Measurements from ENCODE around the gene POC1A.

Gene POC1A

GRCh38 chr3:52080830-52081719, 73.1 kb downstream of the POC1A start:
- no peak for DNase-seq

- no peak for DNase-seq
Measured at GRCh38 chr3:52079958-52080357, 74.3 kb downstream of the POC1A start.

- DNase-seq: no peak
Measured at GRCh38 chr3:52078781-52079560, 75.3 kb downstream of the POC1A start.

GRCh38 chr3:52077925-52078324, 76.3 kb downstream of the POC1A start:
- DNase-seq: no peak

- DNase-seq: no peak
Measured at GRCh38 chr3:52076896-52077780, 77.1 kb downstream of the POC1A start.

- no peak for DNase-seq
Measured at GRCh38 chr3:52073490-52073889, 80.7 kb downstream of the POC1A start.

- no peak for DNase-seq
Measured at GRCh38 chr3:52072471-52072870, 81.8 kb downstream of the POC1A start.

GRCh38 chr3:52072020-52072419, 82.2 kb downstream of the POC1A start:
- DNase-seq: no peak

- no peak for DNase-seq
Measured at GRCh38 chr3:52070724-52071621, 83.2 kb downstream of the POC1A start.

GRCh38 chr3:52069855-52070254, 84.4 kb downstream of the POC1A start:
- no peak for DNase-seq

GRCh38 chr3:52069135-52069534, 85.1 kb downstream of the POC1A start:
- DNase-seq: no peak

- DNase-seq: no peak
Measured at GRCh38 chr3:52068730-52069129, 85.5 kb downstream of the POC1A start.

- no peak for DNase-seq
Measured at GRCh38 chr3:52068055-52068571, 86.1 kb downstream of the POC1A start.

- DNase-seq: no peak
Measured at GRCh38 chr3:52067526-52067925, 86.7 kb downstream of the POC1A start.

GRCh38 chr3:52067046-52067445, 87.2 kb downstream of the POC1A start:
- no peak for DNase-seq

- no peak for DNase-seq
Measured at GRCh38 chr3:52065264-52065756, 88.9 kb downstream of the POC1A start.

GRCh38 chr3:52064561-52064960, 89.7 kb downstream of the POC1A start:
- no peak for DNase-seq

GRCh38 chr3:52063026-52063723, 91.0 kb downstream of the POC1A start:
- no peak for DNase-seq

GRCh38 chr3:52062505-52062904, 91.7 kb downstream of the POC1A start:
- no peak for DNase-seq

- no peak for DNase-seq
Measured at GRCh38 chr3:52061121-52061910, 92.9 kb downstream of the POC1A start.
